NCI-H2081 treated with DMSO at 0.1 percent for 48 hours (cell line): Measurements from ENCODE around the gene EEF1A1.

Experiments used
- DNase-seq: peaks from one replicate; lab custom pipeline; 2025; lab: John Stamatoyannopoulos, UW

The EEF1A1 gene

GRCh38 chr6:73505142-73505541, 15.7 kb downstream of the EEF1A1 start:
- no peak for DNase-seq

- no peak for DNase-seq
Observed at GRCh38 chr6:73504160-73504559, 16.7 kb downstream of the EEF1A1 start.

- no peak for DNase-seq
Observed at GRCh38 chr6:73503027-73503772, 17.6 kb downstream of the EEF1A1 start.

GRCh38 chr6:73497915-73498314, 22.9 kb downstream of the EEF1A1 start:
- no peak for DNase-seq

GRCh38 chr6:73491377-73491776, 29.5 kb downstream of the EEF1A1 start:
- DNase-seq: no peak

- DNase-seq: no peak
Observed at GRCh38 chr6:73487473-73487872, 33.4 kb downstream of the EEF1A1 start.

- no peak for DNase-seq
Observed at GRCh38 chr6:73484438-73484837, 36.4 kb downstream of the EEF1A1 start.

GRCh38 chr6:73481969-73482368, 38.9 kb downstream of the EEF1A1 start:
- no peak for DNase-seq

GRCh38 chr6:73477407-73477806, 43.4 kb downstream of the EEF1A1 start:
- DNase-seq: no peak

GRCh38 chr6:73476723-73477122, 44.1 kb downstream of the EEF1A1 start:
- DNase-seq: no peak

GRCh38 chr6:73471686-73472290, 49.0 kb downstream of the EEF1A1 start:
- no peak for DNase-seq
